Ovary (tissue), 9 donors: ENCODE data around the gene MYBPC2. TPM values are rescaled to one million over a fixed set of nuclear protein-coding genes. Genes with fewer than 3 reads are reported as not detected.

Experiments used
- DNase-seq, 5 donors: peaks; one replicate each; pipeline ENCODE4 v3.0.0-alpha.2; 2019 to 2020
- H3K27ac ChIP-seq, 2 donors: fragments of 200-600 bp; one replicate each; pipeline versions ENCODE4 v1.5.1 to v1.8.0; 2019 to 2022
- H3K27me3 ChIP-seq: fragments of 200-600 bp; one replicate; pipeline ENCODE4 v1.8.0; 2022
- H3K36me3 ChIP-seq: fragments of 200-600 bp; sonication (generic); one replicate; pipeline ENCODE4 v1.5.1; 2019
- H3K4me1 ChIP-seq: one replicate; pipeline ENCODE4 v1.8.1; 2013; ENCODE audit warnings: mild to moderate bottlenecking, moderate library complexity; ENCODE audit not compliant: insufficient read depth
- H3K4me3 ChIP-seq: fragments of 200-600 bp; sonication (generic); one replicate; pipeline ENCODE4 v1.5.1; 2017
- H3K9me3 ChIP-seq, 2 donors: fragments of 200-600 bp in 1 of 2; sonication (generic) in 1 of 2; one replicate each; pipeline versions ENCODE4 v1.5.1 to v1.8.1; 2013 to 2019; ENCODE audit warnings: mild to moderate bottlenecking in 1 of 2, moderate library complexity in 1 of 2
- EP300 ChIP-seq: sonication (generic); formaldehyde crosslinking; IDR thresholded peaks from one replicate; pipeline ENCODE4 v1.6.1; 2017; ENCODE audit warnings: antibody characterized with exemption
- POLR2A ChIP-seq: fragments of 450-650 bp; IDR thresholded peaks from one replicate; pipeline ENCODE4 v1.6.1; 2017; ENCODE audit warnings: antibody characterized with exemption, mild to moderate bottlenecking, moderate library complexity
- WGBS, 3 donors: extraction: QIAGEN DNeasy Blood & Tissue Kit in 1 of 3; methylation state at CpG; one replicate each; pipeline versions ENCODE4 v1.1.5 to v1.1.7; 2013 to 2017; 5-methylcytosine and 5-hydroxymethylcytosine counted together
- intact Hi-C, 4 donors: fragments of 100-400 bp; cut with DNase I; formaldehyde crosslinking; loops; one replicate each; pipeline versions ENCODE4 v1.11.0 to v1.15.1; 2022 to 2023
- polyA plus RNA-seq, 2 donors: library from polyadenylated mRNA; stranded (reverse); fragments of 200-250 nt in 1 of 2; fragments of 350-450 nt in 1 of 2; fragmentation: Illumina TruSeq in 1 of 2; extraction: RNeasy Lipid Tissue Mini Kit (QIAGEN cat#74804) in 1 of 2; gene quantifications; one replicate each; pipeline ENCODE4 v1.2.3, GENCODE V29; 2013 to 2014
- total RNA-seq, 7 donors: library from RNA; depleted of rRNA in 2 of 7; stranded (reverse); fragments of >200 nt in 2 of 7; fragmentation: NEBNext Ultra II Directional in 3 of 7; extraction: Animal tissue kit (Norgen Biotek cat#: 25700) in 3 of 7; gene quantifications; one replicate each; pipeline versions ENCODE4 v1.1.0 to v1.2.4, GENCODE V29; 2016 to 2023
- TF ChIP-seq, protein P1 (sequence below), 3 donors: fragments of 450-650 bp in 2 of 3; fragments of 200-600 bp in 1 of 3; IDR thresholded peaks; one replicate each; pipeline versions ENCODE4 v1.5.1 to v1.8.0; 2016 to 2022; ENCODE audit warnings: antibody characterized with exemption in 3 of 3, mild to moderate bottlenecking in 1 of 3
- donor health status: DM: no; HTN: no; CAD: no; lungs with moderate emphysema.
- donor health status: DM: no; HTN: no; CAD: no.
- donor health status: Bipolar disorder and iron deficiency.
- donor health status: DM: yes; HTN: yes; CAD: no.
- donor health status: DM: no; HTN: no; CAD: no.
- donor health status: DM: yes; HTN: yes; CAD: no.

Gene MYBPC2
- total and polyA plus RNA-seq, 9 donors, result 0.05 to 0.28 (median 0.10) TPM; not detected in 5

DNA sequence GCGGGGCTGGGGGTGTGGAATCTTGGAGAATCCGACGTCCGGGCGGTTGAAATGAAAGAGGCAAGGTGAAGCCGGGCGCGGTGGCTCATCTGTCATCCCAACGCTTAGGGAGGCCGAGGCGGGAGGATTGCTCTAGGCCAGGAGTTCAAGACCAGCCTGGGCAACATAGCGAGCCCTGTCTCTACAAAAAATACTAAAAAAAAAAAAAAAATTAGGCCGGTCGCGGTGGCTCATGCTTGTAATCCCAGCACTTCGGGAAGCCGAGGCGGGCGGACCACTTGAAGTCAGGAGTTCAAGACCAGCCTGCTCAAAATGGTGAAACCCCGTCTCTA lies 44.2 kb downstream of the MYBPC2 start:
- no peak for DNase-seq
- intact Hi-C loops, result loop anchor here in 1 of 4 donors (5.0 kb wide), 1 partner anchor 100 kb away; the partner anchor contains the start of gene NR1H2
- Histone ChIP-seq H3K4me3 (peak overlapping the region; percentile 90), H3K27ac (peak overlapping the region in 1 of 2 donors; percentile 61), H3K4me1 (peaks cover 15% of the 10 kb centered on the region), H3K27me3 (no peaks in the 10 kb centered on the region), H3K36me3 (no peaks in the 10 kb centered on the region), H3K9me3 (no peaks in the 10 kb centered on the region)
- no peak for TF ChIP-seq POLR2A
- TF ChIP-seq, protein P1, sequence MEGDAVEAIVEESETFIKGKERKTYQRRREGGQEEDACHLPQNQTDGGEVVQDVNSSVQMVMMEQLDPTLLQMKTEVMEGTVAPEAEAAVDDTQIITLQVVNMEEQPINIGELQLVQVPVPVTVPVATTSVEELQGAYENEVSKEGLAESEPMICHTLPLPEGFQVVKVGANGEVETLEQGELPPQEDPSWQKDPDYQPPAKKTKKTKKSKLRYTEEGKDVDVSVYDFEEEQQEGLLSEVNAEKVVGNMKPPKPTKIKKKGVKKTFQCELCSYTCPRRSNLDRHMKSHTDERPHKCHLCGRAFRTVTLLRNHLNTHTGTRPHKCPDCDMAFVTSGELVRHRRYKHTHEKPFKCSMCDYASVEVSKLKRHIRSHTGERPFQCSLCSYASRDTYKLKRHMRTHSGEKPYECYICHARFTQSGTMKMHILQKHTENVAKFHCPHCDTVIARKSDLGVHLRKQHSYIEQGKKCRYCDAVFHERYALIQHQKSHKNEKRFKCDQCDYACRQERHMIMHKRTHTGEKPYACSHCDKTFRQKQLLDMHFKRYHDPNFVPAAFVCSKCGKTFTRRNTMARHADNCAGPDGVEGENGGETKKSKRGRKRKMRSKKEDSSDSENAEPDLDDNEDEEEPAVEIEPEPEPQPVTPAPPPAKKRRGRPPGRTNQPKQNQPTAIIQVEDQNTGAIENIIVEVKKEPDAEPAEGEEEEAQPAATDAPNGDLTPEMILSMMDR (IDR thresholded peaks at IDR 0.05), result no peak
- no peak for TF ChIP-seq EP300
- 11 to 17% (median 17%) methylated on average over 20 of the region's 20 CpGs for WGBS, 3 donors

DNA sequence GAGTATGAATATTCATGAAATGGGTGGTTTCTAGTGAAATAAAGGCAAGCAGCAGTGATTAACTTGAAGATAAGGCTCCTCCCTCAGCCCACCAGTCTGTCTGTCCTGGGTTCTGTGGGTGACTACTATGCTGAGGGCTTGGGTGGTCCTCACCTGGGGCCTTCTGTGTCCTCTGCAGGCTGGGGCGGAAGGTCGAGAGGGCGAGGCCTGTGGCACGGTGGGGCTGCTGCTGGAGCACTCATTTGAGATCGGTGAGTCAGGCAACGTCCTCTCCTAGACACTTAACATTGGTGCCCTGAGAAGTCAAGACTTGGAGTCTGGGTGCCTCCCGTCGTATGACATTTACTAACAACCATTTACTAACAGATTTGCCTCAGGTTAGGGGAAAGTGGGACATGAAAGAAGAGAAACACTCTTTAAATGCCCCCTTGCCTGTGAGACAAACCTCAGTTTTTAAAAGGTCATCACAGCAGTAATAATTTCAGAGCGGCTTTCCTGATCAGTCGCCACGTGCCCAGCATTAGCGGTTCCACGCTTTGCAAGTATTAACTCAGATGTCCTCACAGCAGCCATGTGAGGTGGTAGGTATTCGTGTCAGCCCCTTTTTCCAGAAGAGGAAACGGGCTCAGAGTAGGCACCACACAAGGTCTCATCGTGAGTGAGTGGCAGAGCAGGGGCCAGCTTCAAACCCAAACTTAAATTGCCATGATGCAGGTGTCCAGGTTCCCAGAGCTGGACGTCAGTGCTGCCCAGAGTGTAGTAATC lies 45.2 kb downstream of the MYBPC2 start:
- WGBS, 3 donors, result 94 to 96% (median 95%) methylated on average over 17 of the region's 17 CpGs
- Histone ChIP-seq H3K27me3 (no peaks in the 10 kb centered on the region), H3K27ac (no peak overlapping the region), H3K4me1 (peaks cover 15% of the 10 kb centered on the region), H3K4me3 (no peak overlapping the region), H3K36me3 (no peaks in the 10 kb centered on the region), H3K9me3 (no peaks in the 10 kb centered on the region)
- DNase-seq, result no peak
- intact Hi-C loops, result loop anchor here in 1 of 4 donors (5.0 kb wide), 1 partner anchor 101 kb away; the partner anchor contains the start of gene NR1H2
- no peak for TF ChIP-seq EP300
- TF ChIP-seq POLR2A, result no peak
- TF ChIP-seq, protein P1 (IDR thresholded peaks at IDR 0.05), result no peak

DNA sequence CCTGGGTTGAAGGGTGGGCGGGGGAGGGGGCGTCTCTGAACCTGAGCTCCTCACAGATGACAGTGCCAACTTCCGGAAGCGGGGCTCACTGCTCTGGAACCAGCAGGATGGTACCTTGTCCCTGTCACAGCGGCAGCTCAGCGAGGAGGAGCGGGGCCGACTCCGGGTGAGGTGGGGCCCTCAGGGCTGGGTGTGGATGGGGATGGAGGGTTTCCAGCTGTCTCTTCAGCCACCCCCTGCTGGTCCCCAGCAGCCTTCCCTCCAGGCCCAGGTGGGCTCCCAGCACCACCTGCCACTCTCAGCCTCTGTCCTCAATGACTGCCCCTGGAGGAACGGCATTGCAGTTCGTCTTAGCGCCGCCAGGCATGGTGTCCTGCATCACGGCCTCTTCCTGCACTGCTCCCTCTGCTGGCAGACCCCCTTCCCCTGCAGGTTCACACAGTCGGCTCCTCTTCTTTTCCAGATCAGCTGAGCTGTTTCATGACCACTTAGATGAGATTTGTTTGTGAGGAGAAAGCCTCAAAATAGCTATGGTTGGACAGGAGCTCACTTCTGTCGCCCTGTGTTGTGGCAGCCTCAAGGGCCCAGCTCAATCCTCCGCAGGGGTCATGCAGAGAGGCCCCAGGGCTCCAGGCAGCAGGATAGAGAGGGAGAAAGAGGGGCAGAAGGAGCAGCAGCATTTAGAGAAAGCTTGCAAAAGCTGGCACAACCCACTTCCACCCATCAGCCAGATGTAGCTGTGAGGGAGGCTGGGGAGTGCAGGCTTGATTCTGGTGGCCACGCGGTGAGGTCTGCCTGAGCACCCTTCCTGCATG lies 46.4 kb downstream of the MYBPC2 start:
- H3K27ac ChIP-seq, result peak overlapping the region in 1 of 2 donors; percentile 20
- no peaks in the 10 kb centered on the region for H3K27me3 ChIP-seq
- no peaks in the 10 kb centered on the region for H3K36me3 ChIP-seq
- WGBS, 3 donors, result 81 to 87% (median 86%) methylated on average over 19 of the region's 19 CpGs
- H3K4me1 ChIP-seq, result peaks cover 15% of the 10 kb centered on the region
- TF ChIP-seq, protein P1 (IDR thresholded peaks at IDR 0.05), result no peak
- TF ChIP-seq POLR2A (no peak), EP300 (no peak)
- no peaks in the 10 kb centered on the region for H3K9me3 ChIP-seq
- intact Hi-C loops, result loop anchor here in 1 of 4 donors (5.0 kb wide), 1 partner anchor 102 kb away; the partner anchor contains the start of gene NR1H2
- DNase-seq, result no peak
- no peak overlapping the region for H3K4me3 ChIP-seq

GRCh38 chr19:50479761-50480251 lies 47.1 kb downstream of the MYBPC2 start:
- Histone ChIP-seq H3K27me3 (no peaks in the 10 kb centered on the region), H3K36me3 (no peaks in the 10 kb centered on the region), H3K4me1 (peaks cover 15% of the 10 kb centered on the region), H3K4me3 (no peak overlapping the region), H3K27ac (no peak overlapping the region), H3K9me3 (no peaks in the 10 kb centered on the region)
- TF ChIP-seq POLR2A (no peak), EP300 (no peak)
- TF ChIP-seq, protein P1 (IDR thresholded peaks at IDR 0.05), result no peak
- 87 to 92% (median 92%) methylated on average over 12 to 16 of the region's 16 CpGs for WGBS, 3 donors
- intact Hi-C loops, result loop anchor here in 1 of 4 donors (5.0 kb wide), 1 partner anchor 103 kb away; the partner anchor contains the start of gene NR1H2
- no peak for DNase-seq
